IMR-90 (cell line): ENCODE data around the gene CIT. TPM values are rescaled to one million over a fixed set of nuclear protein-coding genes. Genes with fewer than 3 reads are reported as not detected.

Source experiments
- ATAC-seq: fragments of 200-7000 bp; cut with Tn5 transposase; 2 replicates; pipeline ENCODE4 v1.9.1; 2020; ENCODE audit warnings: low read depth, mild to moderate bottlenecking, moderate library complexity
- BruUV-seq: library from RNA; stranded (reverse); fragments of 400-500 nt; replicated peaks from 2 replicates; lab custom pipeline; 2021; lab: Mats Ljungman, UMichigan
- CTCF ChIA-PET: fragments of 300-600 bp; formaldehyde crosslinking; extraction: SDS; loops from one replicate; lab custom pipeline; 2021; ENCODE audit warnings: antibody characterized with exemption; lab: Yijun Ruan, JAX
- POLR2A ChIA-PET: fragments of 300-600 bp; sonication (Branson Sonifier 250); formaldehyde crosslinking; loops from one replicate; lab custom pipeline; 2022; ENCODE audit warnings: antibody characterized with exemption; ENCODE audit not compliant: unreplicated experiment; lab: Charles Lee
- DNase-seq: peaks from one replicate; pipeline ENCODE4 v3.0.0; 2013
- H2AFZ ChIP-seq: replicated peaks from 2 replicates; pipeline ENCODE3; 2013; ENCODE audit warnings: low read length, mild to moderate bottlenecking; ENCODE audit not compliant: poor library complexity
- H2AK5ac ChIP-seq: 2 replicates; pipeline ENCODE4 v1.6.1; 2013; ENCODE audit warnings: low read depth, low read length, inconsistent platforms
- H2AK9ac ChIP-seq: replicated peaks from 2 replicates; pipeline ENCODE3; 2013; ENCODE audit warnings: mild to moderate bottlenecking, low read depth, low read length, moderate library complexity; ENCODE audit not compliant: poor library complexity
- H2BK120ac ChIP-seq: 2 replicates; pipeline ENCODE4 v1.6.1; 2013; ENCODE audit warnings: low read depth, low read length, inconsistent platforms
- H2BK15ac ChIP-seq: 3 replicates; pipeline ENCODE4 v1.6.1; 2013; ENCODE audit warnings: low read depth, low read length, inconsistent platforms
- H2BK20ac ChIP-seq: 2 replicates; pipeline ENCODE4 v1.6.1; 2013; ENCODE audit warnings: low read depth, mild to moderate bottlenecking, inconsistent platforms, low read length, moderate library complexity
- H2BK5ac ChIP-seq: 2 replicates; pipeline ENCODE4 v1.6.1; 2013; ENCODE audit warnings: mild to moderate bottlenecking, low read depth, low read length, inconsistent platforms; ENCODE audit not compliant: poor library complexity, severe bottlenecking
- H3K14ac ChIP-seq: replicated peaks from 2 replicates; pipeline ENCODE4 v1.6.1; 2013; ENCODE audit warnings: low read depth, low read length, inconsistent platforms
- H3K18ac ChIP-seq: 2 replicates; pipeline ENCODE4 v1.6.1; 2013; ENCODE audit warnings: low read depth, low read length, control low read depth
- H3K23ac ChIP-seq: 2 replicates; pipeline ENCODE4 v1.6.1; 2013; ENCODE audit warnings: low read depth, low read length, inconsistent platforms
- H3K27ac ChIP-seq: 2 replicates; pipeline ENCODE4 v1.5.1; 2013; ENCODE audit warnings: mild to moderate bottlenecking, control low read depth, low read length; ENCODE audit not compliant: insufficient read depth
- H3K27me3 ChIP-seq: 2 replicates; pipeline ENCODE4 v1.6.1; 2013; ENCODE audit warnings: low read length; ENCODE audit not compliant: control insufficient read depth, insufficient read depth
- H3K36me3 ChIP-seq: 2 replicates; pipeline ENCODE4 v1.6.1; 2013; ENCODE audit warnings: low read length, mixed read lengths; ENCODE audit not compliant: control insufficient read depth, insufficient read depth
- H3K4ac ChIP-seq: 2 replicates; pipeline ENCODE4 v1.6.1; 2013; ENCODE audit warnings: low read depth, low read length, inconsistent platforms
- H3K4me1 ChIP-seq: 2 replicates; pipeline ENCODE4 v1.6.1; 2013; ENCODE audit warnings: low read length, mixed read lengths; ENCODE audit not compliant: control insufficient read depth, insufficient read depth
- H3K4me2 ChIP-seq: 2 replicates; pipeline ENCODE4 v1.6.1; 2013; ENCODE audit warnings: low read depth, mild to moderate bottlenecking, control low read depth, low read length, moderate library complexity
- H3K4me3 ChIP-seq: 2 replicates; pipeline ENCODE4 v1.5.1; 2013; ENCODE audit warnings: low read depth, mild to moderate bottlenecking, control low read depth, low read length, moderate library complexity; ENCODE audit not compliant: insufficient read depth
- H3K56ac ChIP-seq: 2 replicates; pipeline ENCODE4 v1.6.1; 2013; ENCODE audit warnings: low read length, inconsistent platforms; ENCODE audit not compliant: insufficient read depth; ENCODE audit errors: extremely low read depth
- H3K79me1 ChIP-seq, 2 experiments: 2 replicates each; pipeline ENCODE4 v1.6.1; 2013; ENCODE audit warnings: low read length in 2 of 2, inconsistent platforms in 1 of 2, low read depth in 1 of 2
- H3K9ac ChIP-seq: 2 replicates; pipeline ENCODE4 v1.6.1; 2013; ENCODE audit warnings: low read depth, low read length, control low read depth
- H3K9me1 ChIP-seq: 2 replicates; pipeline ENCODE4 v1.6.1; 2013; ENCODE audit warnings: low read length, inconsistent platforms; ENCODE audit not compliant: insufficient read depth
- H3K9me3 ChIP-seq: 2 replicates; pipeline ENCODE4 v1.6.1; 2013; ENCODE audit warnings: low read length; ENCODE audit not compliant: control insufficient read depth, insufficient read depth
- H4K20me1 ChIP-seq: 2 replicates; pipeline ENCODE4 v1.6.1; 2013; ENCODE audit warnings: low read length, inconsistent platforms; ENCODE audit not compliant: insufficient read depth
- H4K5ac ChIP-seq: 2 replicates; pipeline ENCODE4 v1.6.1; 2013; ENCODE audit warnings: mild to moderate bottlenecking, low read depth, low read length, control low read depth
- H4K8ac ChIP-seq, 2 experiments: 2 replicates each; pipeline ENCODE4 v1.6.1; 2013; ENCODE audit warnings: low read depth in 2 of 2, low read length in 2 of 2, control low read depth in 1 of 2, inconsistent platforms in 1 of 2
- H4K91ac ChIP-seq: 2 replicates; pipeline ENCODE4 v1.6.1; 2013; ENCODE audit warnings: low read depth, low read length, inconsistent platforms; ENCODE audit not compliant: insufficient read depth
- BHLHE40 ChIP-seq: fragments of 150-350 bp; IDR thresholded peaks from 2 replicates; pipeline ENCODE4 v1.6.1; 2016; ENCODE audit warnings: mild to moderate bottlenecking, low read depth, low read length
- CEBPB ChIP-seq: IDR thresholded peaks from 2 replicates; pipeline ENCODE4 v1.6.1; 2012; ENCODE audit warnings: low read depth, low read length, improper control_type of control experiment
- CHD1 ChIP-seq: IDR thresholded peaks from 2 replicates; pipeline ENCODE4 v1.6.1; 2012; ENCODE audit warnings: low read depth, low read length, improper control_type of control experiment
- CTCF ChIP-seq: conservative IDR thresholded peaks from 2 replicates; pipeline ENCODE4 v1.5.1; 2012; ENCODE audit warnings: mild to moderate bottlenecking, low read depth, low read length, improper control_type of control experiment
- ELK1 ChIP-seq: fragments of 150-350 bp; IDR thresholded peaks from 2 replicates; pipeline ENCODE4 v1.6.1; 2016; ENCODE audit warnings: low read depth, mild to moderate bottlenecking, low read length, moderate library complexity, borderline replicate concordance
- FOS ChIP-seq: fragments of 150-350 bp; IDR thresholded peaks from 2 replicates; pipeline ENCODE4 v1.6.1; 2016; ENCODE audit warnings: low read depth, low read length
- MAFK ChIP-seq: IDR thresholded peaks from 2 replicates; pipeline ENCODE4 v1.6.1; 2012; ENCODE audit warnings: low read depth, low read length, improper control_type of control experiment
- MXI1 ChIP-seq: IDR thresholded peaks from 2 replicates; pipeline ENCODE4 v1.6.1; 2012; ENCODE audit warnings: low read depth, mild to moderate bottlenecking, low read length, moderate library complexity, borderline replicate concordance
- NFE2L2 ChIP-seq: fragments of 150-350 bp; IDR thresholded peaks from 2 replicates; pipeline ENCODE4 v1.6.1; 2016; ENCODE audit warnings: low read depth, mild to moderate bottlenecking, low read length
- POLR2A ChIP-seq: IDR thresholded peaks from 2 replicates; pipeline ENCODE4 v1.6.1; 2012; ENCODE audit warnings: mild to moderate bottlenecking, low read depth, low read length
- RAD21 ChIP-seq: IDR thresholded peaks from 2 replicates; pipeline ENCODE4 v1.6.1; 2012; ENCODE audit warnings: low read length, improper control_type of control experiment
- RFX5 ChIP-seq: IDR thresholded peaks from 2 replicates; pipeline ENCODE4 v1.8.0; 2012; ENCODE audit warnings: low read depth, mild to moderate bottlenecking, low read length, moderate library complexity
- SMC3 ChIP-seq: fragments of 150-350 bp; IDR thresholded peaks from 2 replicates; pipeline ENCODE4 v1.6.1; 2016; ENCODE audit warnings: low read depth, mild to moderate bottlenecking, antibody characterized with exemption, low read length, moderate library complexity
- WGBS, 2 experiments: methylation state at CpG; one replicate each; pipeline versions ENCODE4 v1.1.5 to v1.1.7; 2013; ENCODE audit warnings: missing lambda C conversion rate in 2 of 2; ENCODE audit not compliant: insufficient read length in 1 of 2; ENCODE audit errors: extremely low coverage in 2 of 2; 5-methylcytosine and 5-hydroxymethylcytosine counted together
- dilution Hi-C: fragments of 300-500 bp; cut with HindIII; formaldehyde crosslinking; loops from one replicate; pipeline ENCODE4 v1.14.3; 2018; ENCODE audit warnings: low sequenced_read_pairs; ENCODE audit not compliant: unreplicated experiment
- in situ Hi-C: fragments of 300-500 bp; cut with MboI; formaldehyde crosslinking; loops from 3 replicates; pipeline ENCODE4 v1.14.3; 2019; ENCODE audit warnings: low sequenced_read_pairs, inconsistent platforms, mixed read lengths
- intact Hi-C: fragments of 100-400 bp; cut with micrococcal nuclease; formaldehyde crosslinking; loops from 2 replicates; pipeline ENCODE4 v1.10.0; 2022
- polyA plus RNA-seq, 3 experiments: library from polyadenylated mRNA; depleted of rRNA; stranded (reverse); fragments of >200 nt; gene quantifications; 2 replicates each; pipeline ENCODE4 v1.2.3, GENCODE V29; 2012; ENCODE audit warnings: low replicate concordance in 1 of 3
- total RNA-seq: library from RNA; depleted of rRNA; stranded (reverse); fragments of >200 nt; gene quantifications from 2 replicates; pipeline ENCODE4 v1.2.3, GENCODE V29; 2012
- TF ChIP-seq, protein P1 (sequence below): fragments of 150-350 bp; IDR thresholded peaks from 2 replicates; pipeline ENCODE4 v1.6.1; 2017; ENCODE audit warnings: mild to moderate bottlenecking, antibody characterized with exemption, low read length, low read depth

CIT gene
- total and polyA plus RNA-seq, 2 of the 4 experiments (the other 2 are of a cell fraction) = 13.1 to 21.0 TPM

DNA sequence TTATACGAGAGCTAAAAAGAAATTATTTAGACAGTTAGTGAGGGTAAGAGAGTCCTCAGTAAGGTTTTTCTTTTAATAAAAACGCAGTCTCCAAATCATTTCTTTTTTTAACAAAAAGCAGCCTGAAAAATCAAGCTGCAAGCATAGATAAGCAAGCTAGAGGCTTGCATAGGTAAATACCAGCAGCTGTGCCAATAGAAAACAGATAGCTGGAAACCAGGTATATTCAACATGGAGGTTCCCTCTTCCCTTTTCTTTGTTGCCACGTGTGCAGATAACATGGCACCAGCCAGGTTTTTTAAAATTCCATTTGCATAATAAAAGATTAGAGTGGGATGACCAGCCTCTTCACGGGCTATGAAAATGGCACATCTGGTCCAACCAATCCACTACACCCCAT lies 215.2 kb downstream of the CIT start:
- Histone ChIP-seq H3K79me1 (no peaks in the 10 kb centered on the region), H3K4me3 (no peak overlapping the region), H3K4me2 (no peak overlapping the region), H4K91ac (no peak overlapping the region), H3K27me3 (0 out of 2 replicates have a peak, but pooled peaks cover 2% of the 10 kb centered on the region), H3K9ac (no peak overlapping the region), H2BK15ac (no peak overlapping the region), H3K27ac (no peak overlapping the region), H3K23ac (no peak overlapping the region), H2BK5ac (no peak overlapping the region), H3K9me1 (no peaks in the 10 kb centered on the region), H4K5ac (no peak overlapping the region), H3K14ac (no peak overlapping the region), H3K9me3 (no peaks in the 10 kb centered on the region), H3K18ac (no peak overlapping the region), H2AK5ac (no peak overlapping the region), H3K4ac (no peak overlapping the region), H2AK9ac (no peak overlapping the region), H2BK20ac (no peak overlapping the region), H3K36me3 (no peaks in the 10 kb centered on the region), H3K4me1 (no peaks in the 10 kb centered on the region), H2AFZ (no peak overlapping the region), H4K20me1 (no peaks in the 10 kb centered on the region), H2BK120ac (no peak overlapping the region), H3K56ac (no peak overlapping the region), H4K8ac (no peak overlapping the region)
- no TSS peak for BruUV-seq
- intact Hi-C loops = no loop called here
- ChIA-PET POLR2A (no interaction called here), CTCF (no interaction called here)
- no peak for ATAC-seq
- DNase-seq = no peak
- dilution Hi-C loops = no loop called here
- TF ChIP-seq MXI1 (no peak), CTCF (no peak), FOS (no peak), POLR2A (no peak), RFX5 (no peak), CEBPB (no peak), BHLHE40 (no peak), RAD21 (no peak), CHD1 (no peak), ELK1 (no peak), SMC3 (no peak), MAFK (no peak), NFE2L2 (no peak)
- TF ChIP-seq, protein P1, sequence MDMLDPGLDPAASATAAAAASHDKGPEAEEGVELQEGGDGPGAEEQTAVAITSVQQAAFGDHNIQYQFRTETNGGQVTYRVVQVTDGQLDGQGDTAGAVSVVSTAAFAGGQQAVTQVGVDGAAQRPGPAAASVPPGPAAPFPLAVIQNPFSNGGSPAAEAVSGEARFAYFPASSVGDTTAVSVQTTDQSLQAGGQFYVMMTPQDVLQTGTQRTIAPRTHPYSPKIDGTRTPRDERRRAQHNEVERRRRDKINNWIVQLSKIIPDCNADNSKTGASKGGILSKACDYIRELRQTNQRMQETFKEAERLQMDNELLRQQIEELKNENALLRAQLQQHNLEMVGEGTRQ = no peak
- in situ Hi-C loops = loop anchor here (10.0 kb wide), 1 partner anchor 1257 kb away; no protein-coding TSS in a partner anchor
- WGBS, 2 experiments = no CpG with 5 or more reads among the region's 4 CpGs
